Activated T-helper 2 cell treated with anti-CD3 and anti-CD28 coated beads, Interferon-gamma antibody, Interleukin-2, Interleukin-4, amounts not matched to agents 10 μg/mL and 5 μg/mL and 100 μg/mL, durations not matched to agents 14 hours and 24 hours and 36 hours (primary cell): ENCODE results near the gene MCMBP. TPM values are rescaled to one million over a fixed set of nuclear protein-coding genes. Genes with fewer than 3 reads are reported as not detected.
"Not testable (repeated sequence)": the region's sequence is repeated elsewhere in the genome, so short reads cannot be mapped to it uniquely, and the experiment has no call there.

Source experiments
- DNase-seq: peaks from one replicate; pipeline ENCODE4 v3.0.0; 2021; ENCODE audit warnings: low spot score
- H3K27ac Mint-ChIP-seq: one replicate; pipeline ENCODE4 v1.8.0; 2021; ENCODE audit warnings: mixed read lengths
- H3K27me3 Mint-ChIP-seq: one replicate; pipeline ENCODE4 v1.8.0; 2021; ENCODE audit warnings: low read depth, mixed read lengths
- H3K36me3 Mint-ChIP-seq: one replicate; pipeline ENCODE4 v1.8.0; 2021; ENCODE audit warnings: low read depth, mixed read lengths
- H3K4me1 Mint-ChIP-seq: one replicate; pipeline ENCODE4 v1.8.0; 2021; ENCODE audit warnings: low read depth, mixed read lengths
- H3K4me3 Mint-ChIP-seq: one replicate; pipeline ENCODE4 v1.8.0; 2021; ENCODE audit warnings: low read depth, mild to moderate bottlenecking, moderate library complexity, mixed read lengths
- H3K9me3 Mint-ChIP-seq: one replicate; pipeline ENCODE4 v1.8.0; 2021; ENCODE audit warnings: mixed read lengths
- intact Hi-C: fragments of 100-400 bp; cut with micrococcal nuclease; formaldehyde crosslinking; loops from one replicate; pipeline ENCODE4 v1.15.1; 2023
- total RNA-seq: library from RNA; stranded (reverse); gene quantifications from 2 replicates; pipeline ENCODE4 v1.2.3, GENCODE V29; 2022

MCMBP gene
- total RNA-seq, 1 donor from 2014 or later: 94.6 TPM

DNA sequence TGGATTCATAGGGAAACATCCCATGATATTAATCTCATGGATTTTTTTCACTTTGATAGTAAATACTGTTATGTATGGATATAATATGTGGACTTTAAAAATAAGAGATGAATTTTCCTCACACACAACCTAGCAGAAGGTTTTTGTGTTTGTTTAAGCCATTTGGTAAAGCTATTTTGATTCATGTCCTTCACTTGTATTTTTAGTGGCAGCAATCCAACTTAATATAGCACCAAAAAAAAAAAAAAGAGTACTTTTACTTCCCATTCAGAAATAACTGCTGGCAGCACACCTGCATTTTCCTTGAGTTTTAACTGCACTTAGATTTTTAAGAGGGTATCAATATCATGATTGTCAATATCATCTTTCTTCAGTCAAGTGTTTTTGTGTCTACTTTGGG is 60.0 kb downstream of the MCMBP start:
- no peak for DNase-seq
- intact Hi-C loops: no loop called here
- Mint-ChIP-seq H3K9me3 (no peaks in the 10 kb centered on the region), H3K36me3 (peaks cover 13% of the 10 kb centered on the region), H3K27ac (no peak overlapping the region), H3K27me3 (no peaks in the 10 kb centered on the region), H3K4me1 (peaks cover 10% of the 10 kb centered on the region), H3K4me3 (no peak overlapping the region)

- intact Hi-C loops: no loop called here
- Mint-ChIP-seq H3K4me1 (peaks cover 3% of the 10 kb centered on the region), H3K27ac (no peak overlapping the region), H3K9me3 (no peaks in the 10 kb centered on the region), H3K4me3 (no peak overlapping the region), H3K36me3 (peaks cover 13% of the 10 kb centered on the region), H3K27me3 (no peaks in the 10 kb centered on the region)
- no peak for DNase-seq
Measured at GRCh38 chr10:119811122-119811521, 61.5 kb downstream of the MCMBP start.

DNA sequence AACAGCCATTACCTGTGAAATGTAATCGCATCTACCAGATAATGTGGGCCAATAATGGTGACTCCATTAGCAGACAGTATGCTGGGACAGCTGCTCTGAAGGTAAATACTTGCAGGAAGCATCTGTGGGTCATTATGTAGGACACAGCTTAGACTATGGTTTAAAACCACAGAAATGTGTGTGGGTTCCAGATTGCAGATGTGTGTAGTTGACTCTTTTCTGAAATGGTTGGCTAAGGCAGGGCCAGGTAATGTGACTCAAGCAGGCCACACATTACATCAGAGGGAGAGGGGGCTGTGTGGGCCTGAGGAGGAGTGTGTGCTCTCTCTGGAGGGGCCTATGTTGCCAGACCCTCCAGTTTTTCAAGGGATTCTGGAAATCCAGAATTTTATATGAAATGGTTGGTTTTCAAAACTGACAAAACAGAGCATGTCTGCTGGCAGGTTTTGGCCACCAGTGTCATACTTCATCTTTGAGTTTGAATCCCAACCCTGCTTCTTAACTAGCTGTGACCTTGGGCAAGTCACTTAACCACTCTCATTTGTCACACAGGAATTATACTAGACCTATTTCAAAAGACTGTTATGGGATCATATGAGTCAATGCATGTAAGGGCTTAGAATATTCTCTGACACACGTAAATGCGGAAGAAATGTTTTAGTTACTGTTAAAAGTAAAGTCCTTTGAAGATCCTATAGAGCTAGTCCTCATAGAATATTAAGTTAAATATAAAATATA is 64.5 kb downstream of the MCMBP start:
- no peak for DNase-seq
- H3K27ac Mint-ChIP-seq: no peak overlapping the region
- H3K4me3 Mint-ChIP-seq: no peak overlapping the region
- H3K36me3 Mint-ChIP-seq: peaks cover 20% of the 10 kb centered on the region
- intact Hi-C loops: no loop called here
- no peaks in the 10 kb centered on the region for H3K9me3 Mint-ChIP-seq
- H3K27me3 Mint-ChIP-seq: no peaks in the 10 kb centered on the region
- H3K4me1 Mint-ChIP-seq: peaks cover 3% of the 10 kb centered on the region

- intact Hi-C loops: no loop called here
- DNase-seq: no peak
- Mint-ChIP-seq H3K27me3 (no peaks in the 10 kb centered on the region), H3K36me3 (peaks cover 20% of the 10 kb centered on the region), H3K4me1 (peaks cover 5% of the 10 kb centered on the region), H3K27ac (no peak overlapping the region), H3K9me3 (no peaks in the 10 kb centered on the region), H3K4me3 (no peak overlapping the region)
Measured at GRCh38 chr10:119806334-119807130, 66.1 kb downstream of the MCMBP start.

GRCh38 chr10:119805702-119806230 is 66.9 kb downstream of the MCMBP start:
- intact Hi-C loops: no loop called here
- no peak overlapping the region for H3K27ac Mint-ChIP-seq
- DNase-seq: no peak
- H3K36me3 Mint-ChIP-seq: peaks cover 16% of the 10 kb centered on the region
- no peaks in the 10 kb centered on the region for H3K9me3 Mint-ChIP-seq
- no peak overlapping the region for H3K4me3 Mint-ChIP-seq
- peaks cover 5% of the 10 kb centered on the region for H3K4me1 Mint-ChIP-seq
- H3K27me3 Mint-ChIP-seq: no peaks in the 10 kb centered on the region

- Mint-ChIP-seq H3K4me1 (peaks cover 5% of the 10 kb centered on the region), H3K9me3 (no peaks in the 10 kb centered on the region), H3K27ac (no peak overlapping the region), H3K27me3 (no peaks in the 10 kb centered on the region), H3K4me3 (no peak overlapping the region), H3K36me3 (peaks cover 10% of the 10 kb centered on the region)
- no peak for DNase-seq
- intact Hi-C loops: no loop called here
Measured at GRCh38 chr10:119803264-119803663, 69.4 kb downstream of the MCMBP start.

DNA sequence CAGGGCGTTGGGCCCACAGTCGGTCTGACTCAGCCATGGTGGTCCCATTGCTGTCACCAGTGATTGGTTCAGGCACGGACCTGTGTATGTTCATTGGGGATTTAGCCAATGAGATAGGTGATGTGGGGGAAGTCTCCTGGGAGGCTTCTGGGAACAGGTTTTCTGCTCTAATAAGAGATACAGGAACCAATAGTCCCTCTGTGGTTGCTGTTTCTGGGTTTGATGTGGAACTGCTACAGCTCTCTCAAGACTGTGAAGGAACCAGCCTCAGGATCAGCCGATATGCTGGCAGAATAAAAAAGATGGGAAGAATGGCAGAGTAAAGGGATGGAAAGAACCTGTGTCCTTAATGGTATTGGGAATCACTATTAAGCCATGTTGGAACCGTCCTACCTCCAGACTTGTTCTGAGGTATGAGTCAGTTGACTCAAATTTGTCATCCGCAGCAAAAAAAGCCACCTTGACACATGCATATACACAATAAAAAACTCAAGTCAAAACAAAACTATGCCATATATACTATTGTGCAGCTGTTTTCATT is 70.6 kb downstream of the MCMBP start:
- H3K4me3 Mint-ChIP-seq: no peak overlapping the region
- H3K27me3 Mint-ChIP-seq: no peaks in the 10 kb centered on the region
- H3K36me3 Mint-ChIP-seq: peaks cover 11% of the 10 kb centered on the region
- no peak overlapping the region for H3K27ac Mint-ChIP-seq
- no peaks in the 10 kb centered on the region for H3K9me3 Mint-ChIP-seq
- no peak for DNase-seq
- intact Hi-C loops: no loop called here
- H3K4me1 Mint-ChIP-seq: peaks cover 2% of the 10 kb centered on the region

GRCh38 chr10:119801176-119801575 is 71.5 kb downstream of the MCMBP start:
- Mint-ChIP-seq H3K27me3 (no peaks in the 10 kb centered on the region), H3K4me1 (peaks cover 2% of the 10 kb centered on the region), H3K36me3 (peaks cover 14% of the 10 kb centered on the region), H3K27ac (no peak overlapping the region), H3K9me3 (no peaks in the 10 kb centered on the region), H3K4me3 (no peak overlapping the region)
- intact Hi-C loops: no loop called here
- no peak for DNase-seq

DNA sequence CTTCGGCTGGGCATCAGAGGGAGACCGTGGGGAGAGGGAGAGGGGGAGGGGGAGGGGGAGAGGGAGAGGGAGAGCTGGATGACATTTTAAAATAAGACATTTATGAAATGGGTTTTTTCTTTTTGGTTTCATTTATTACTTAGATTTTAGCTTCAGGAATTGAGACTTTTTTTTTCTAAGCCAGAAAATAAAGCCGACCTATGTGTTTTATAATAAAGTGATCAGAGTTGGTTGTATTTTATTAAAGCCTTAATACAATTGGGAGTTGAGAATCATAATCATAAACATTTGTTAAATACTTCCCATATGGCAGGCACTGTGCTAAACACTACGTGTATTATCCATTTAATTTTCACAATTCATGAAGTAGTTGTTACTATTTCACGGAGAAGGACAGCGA is 76.6 kb downstream of the MCMBP start:
- Mint-ChIP-seq H3K9me3 (no peaks in the 10 kb centered on the region), H3K4me3 (no peak overlapping the region), H3K27me3 (no peaks in the 10 kb centered on the region), H3K36me3 (peaks cover 8% of the 10 kb centered on the region), H3K4me1 (peaks cover 1% of the 10 kb centered on the region), H3K27ac (no peak overlapping the region)
- DNase-seq: no peak
- intact Hi-C loops: no loop called here

DNA sequence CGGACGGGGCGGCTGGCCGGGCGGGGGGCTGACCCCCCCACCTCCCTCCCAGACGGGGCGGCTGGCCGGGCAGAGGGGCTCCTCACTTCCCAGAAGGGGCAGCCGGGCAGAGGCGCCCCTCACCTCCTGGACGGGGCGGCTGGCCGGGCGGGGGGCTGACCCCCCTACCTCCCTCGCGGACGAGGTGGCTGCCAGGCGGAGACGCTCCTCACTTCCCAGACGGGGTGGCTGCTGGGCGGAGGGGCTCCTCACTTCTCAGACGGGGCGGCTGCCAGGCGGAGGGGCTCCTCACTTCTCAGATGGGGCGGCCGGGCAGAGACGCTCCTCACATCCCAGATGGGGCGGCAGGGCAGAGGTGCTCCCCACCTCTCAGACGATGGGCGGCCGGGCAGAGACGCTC is 77.5 kb downstream of the MCMBP start:
- H3K4me3 Mint-ChIP-seq, H3K27me3 Mint-ChIP-seq, intact Hi-C loops, H3K4me1 Mint-ChIP-seq, DNase-seq, H3K9me3 Mint-ChIP-seq, H3K36me3 Mint-ChIP-seq, H3K27ac Mint-ChIP-seq: not testable (repeated sequence)

GRCh38 chr10:119786117-119786769 is 86.4 kb downstream of the MCMBP start:
- Mint-ChIP-seq H3K9me3 (no peaks in the 10 kb centered on the region), H3K36me3 (no peaks in the 10 kb centered on the region), H3K27ac (no peak overlapping the region), H3K4me1 (peaks cover 31% of the 10 kb centered on the region), H3K27me3 (peaks cover 1% of the 10 kb centered on the region), H3K4me3 (no peak overlapping the region)
- intact Hi-C loops: no loop called here
- DNase-seq: no peak

- H3K4me1 Mint-ChIP-seq: peaks cover 31% of the 10 kb centered on the region
- H3K4me3 Mint-ChIP-seq: no peak overlapping the region
- DNase-seq: no peak
- H3K27ac Mint-ChIP-seq: no peak overlapping the region
- no peaks in the 10 kb centered on the region for H3K9me3 Mint-ChIP-seq
- peaks cover 1% of the 10 kb centered on the region for H3K27me3 Mint-ChIP-seq
- intact Hi-C loops: no loop called here
- no peaks in the 10 kb centered on the region for H3K36me3 Mint-ChIP-seq
Measured at GRCh38 chr10:119784340-119785067, 88.1 kb downstream of the MCMBP start.
